Tibial nerve (tissue), 4 donors: ENCODE data around the gene TUBB4B. TPM values are rescaled to one million over a fixed set of nuclear protein-coding genes. Genes with fewer than 3 reads are reported as not detected.

Experiments used
- DNase-seq, 2 donors: peaks; one replicate each; pipeline ENCODE4 v3.0.0-alpha.2; 2019; ENCODE audit warnings: low spot score in 2 of 2
- H3K27ac ChIP-seq, 4 donors: fragments of 200-600 bp; sonication (generic) in 3 of 4; one replicate each; pipeline ENCODE4 v1.5.1; 2017 to 2019; ENCODE audit warnings: mild to moderate bottlenecking in 1 of 4
- H3K27me3 ChIP-seq, 2 donors: fragments of 200-600 bp; sonication (generic) in 1 of 2; one replicate each; pipeline versions ENCODE4 v1.5.1 to v1.6.0; 2017 to 2019
- H3K36me3 ChIP-seq, 3 donors: fragments of 200-600 bp; sonication (generic); one replicate each; pipeline ENCODE4 v1.5.1; 2018 to 2019
- H3K4me1 ChIP-seq, 4 donors: fragments of 200-600 bp; sonication (generic) in 3 of 4; one replicate each; pipeline ENCODE4 v1.5.1; 2017 to 2019
- H3K4me3 ChIP-seq, 4 donors: fragments of 200-600 bp; sonication (generic) in 3 of 4; one replicate each; pipeline ENCODE4 v1.5.1; 2017 to 2019; ENCODE audit warnings: mild to moderate bottlenecking in 1 of 4, moderate library complexity in 1 of 4
- H3K9me3 ChIP-seq, 4 donors: fragments of 200-600 bp; sonication (generic) in 3 of 4; one replicate each; pipeline ENCODE4 v1.5.1; 2017 to 2019
- EP300 ChIP-seq, 2 donors: sonication (generic); formaldehyde crosslinking; IDR thresholded peaks; one replicate each; pipeline ENCODE4 v1.6.1; 2017; ENCODE audit warnings: antibody characterized with exemption in 2 of 2, mild to moderate bottlenecking in 1 of 2
- POLR2A ChIP-seq, 2 donors: fragments of 450-650 bp; IDR thresholded peaks; one replicate each; pipeline ENCODE4 v1.6.1; 2017; ENCODE audit warnings: antibody characterized with exemption in 2 of 2, mild to moderate bottlenecking in 2 of 2, moderate library complexity in 2 of 2
- WGBS, 2 donors: methylation state at CpG; one replicate each; pipeline ENCODE4 v1.1.5; 2018; 5-methylcytosine and 5-hydroxymethylcytosine counted together
- total RNA-seq, 4 donors: library from RNA; depleted of rRNA; stranded (reverse); fragments of >200 nt; gene quantifications; one replicate each; pipeline ENCODE4 v1.1.0, GENCODE V29; 2016
- TF ChIP-seq, protein P1 (sequence below), 5 experiments: fragments of 200-600 bp in 3 of 5; fragments of 450-650 bp in 2 of 5; sonication (generic) in 3 of 5; IDR thresholded peaks; one replicate each; pipeline ENCODE4 v1.5.1; 2016 to 2019; ENCODE audit warnings: antibody characterized with exemption in 5 of 5, mild to moderate bottlenecking in 3 of 5, moderate library complexity in 2 of 5

TUBB4B gene
- total RNA-seq = 100 to 1,000 TPM; 102 to 190 (median 161) TPM

DNA sequence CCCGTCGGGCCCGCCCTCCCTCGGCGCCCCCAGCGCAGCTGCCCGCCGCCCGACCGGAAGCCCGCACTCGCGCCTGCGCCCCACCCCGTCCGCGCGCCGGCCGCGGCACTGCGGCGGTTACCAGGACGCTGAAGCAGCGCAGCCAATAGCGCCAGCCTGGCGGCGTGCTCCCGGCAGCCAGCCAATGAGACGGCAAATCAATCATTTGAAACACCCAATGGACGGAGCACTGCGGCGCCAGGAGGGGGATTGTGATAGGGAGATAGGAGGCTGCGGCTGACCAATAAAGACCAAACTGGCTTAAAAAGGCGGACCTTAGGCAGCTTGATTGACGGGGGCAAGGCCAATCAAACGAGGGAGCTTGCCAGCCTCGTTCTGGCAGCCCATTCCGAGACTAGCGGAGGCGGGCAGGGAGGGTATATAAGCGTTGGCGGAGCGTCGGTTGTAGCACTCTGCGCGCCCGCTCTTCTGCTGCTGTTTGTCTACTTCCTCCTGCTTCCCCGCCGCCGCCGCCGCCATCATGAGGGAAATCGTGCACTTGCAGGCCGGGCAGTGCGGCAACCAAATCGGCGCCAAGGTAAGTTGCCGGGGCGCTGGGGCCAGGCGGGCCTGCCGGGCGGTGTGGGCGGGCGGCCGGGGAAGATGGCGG is at the start of gene TUBB4B:
Gene TUBB4B (plus strand): TSS at position 447 of the 649 bp plus-strand sequence. CDS start 74 bp downstream, at position 521.
- H3K27ac ChIP-seq = peak within 1 kb of the TSS; percentile 63 to 97 (median 92)
- no peaks in the 10 kb centered on the region for H3K27me3 ChIP-seq
- DNase-seq = peak; percentile 98 to 99
- H3K4me3 ChIP-seq = peak within 1 kb of the TSS; percentile 48 to 90 (median 75)
- TF ChIP-seq EP300 (IDR thresholded peaks at IDR 0.05) = peak in 1 of 2 donors; percentile 100
- TF ChIP-seq, protein P1, sequence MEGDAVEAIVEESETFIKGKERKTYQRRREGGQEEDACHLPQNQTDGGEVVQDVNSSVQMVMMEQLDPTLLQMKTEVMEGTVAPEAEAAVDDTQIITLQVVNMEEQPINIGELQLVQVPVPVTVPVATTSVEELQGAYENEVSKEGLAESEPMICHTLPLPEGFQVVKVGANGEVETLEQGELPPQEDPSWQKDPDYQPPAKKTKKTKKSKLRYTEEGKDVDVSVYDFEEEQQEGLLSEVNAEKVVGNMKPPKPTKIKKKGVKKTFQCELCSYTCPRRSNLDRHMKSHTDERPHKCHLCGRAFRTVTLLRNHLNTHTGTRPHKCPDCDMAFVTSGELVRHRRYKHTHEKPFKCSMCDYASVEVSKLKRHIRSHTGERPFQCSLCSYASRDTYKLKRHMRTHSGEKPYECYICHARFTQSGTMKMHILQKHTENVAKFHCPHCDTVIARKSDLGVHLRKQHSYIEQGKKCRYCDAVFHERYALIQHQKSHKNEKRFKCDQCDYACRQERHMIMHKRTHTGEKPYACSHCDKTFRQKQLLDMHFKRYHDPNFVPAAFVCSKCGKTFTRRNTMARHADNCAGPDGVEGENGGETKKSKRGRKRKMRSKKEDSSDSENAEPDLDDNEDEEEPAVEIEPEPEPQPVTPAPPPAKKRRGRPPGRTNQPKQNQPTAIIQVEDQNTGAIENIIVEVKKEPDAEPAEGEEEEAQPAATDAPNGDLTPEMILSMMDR (IDR thresholded peaks at IDR 0.05) = peak in 2 of 5 experiments; percentile 8 to 61
- TF ChIP-seq POLR2A (IDR thresholded peaks at IDR 0.05) = peak; percentile 99 to 100
- H3K9me3 ChIP-seq = no peaks in the 10 kb centered on the region
- peaks cover 0 to 74% (median 33%) of the 10 kb centered on the region in 4 donors for H3K4me1 ChIP-seq
- peaks cover 0 to 20% (median 10%) of the 10 kb centered on the region in 3 donors for H3K36me3 ChIP-seq
- WGBS, 2 donors = 0 to 1% methylated on average over 15 to 53 of the region's 67 CpGs

DNA sequence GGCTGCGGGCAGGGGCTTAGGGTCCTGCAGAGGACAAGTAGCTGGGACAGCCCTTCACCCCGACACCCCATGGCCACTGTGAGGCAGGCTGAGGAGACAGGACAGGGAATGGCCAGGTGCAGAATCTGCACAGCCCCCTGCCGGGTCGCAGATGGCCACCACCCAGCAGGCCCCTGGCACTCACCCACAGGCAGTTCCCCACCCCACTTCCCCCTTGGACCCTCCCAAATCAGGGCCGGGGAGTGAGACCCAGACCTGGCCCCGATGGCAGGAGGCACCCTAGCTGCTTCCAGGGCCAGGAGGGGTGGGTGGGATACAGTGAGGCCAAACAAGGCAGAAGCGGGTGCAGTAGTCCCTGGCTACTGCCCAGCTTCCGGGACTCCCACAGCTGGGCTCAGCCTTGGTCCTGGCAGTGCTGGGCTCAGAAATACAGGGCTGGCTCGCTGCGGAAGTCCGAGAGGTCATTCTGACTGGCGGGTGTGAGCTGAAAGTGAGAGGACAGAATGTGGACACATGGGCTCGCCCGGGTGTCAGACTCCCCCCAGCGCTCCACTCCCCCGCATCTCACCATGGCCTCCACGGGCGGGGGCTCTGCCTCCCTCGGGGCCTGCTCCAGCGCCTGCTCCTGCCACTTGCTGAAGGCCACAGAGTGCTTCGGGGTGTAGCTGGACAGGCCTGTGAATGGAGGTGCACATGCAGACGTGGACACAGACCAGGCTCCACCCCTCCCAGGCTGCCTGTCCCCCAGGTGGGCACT is 49.2 kb upstream of the TUBB4B start:
- DNase-seq = no peak
- no peak overlapping the region for H3K27ac ChIP-seq
- TF ChIP-seq EP300 (IDR thresholded peaks at IDR 0.05) (no peak), POLR2A (IDR thresholded peaks at IDR 0.05) (no peak)
- TF ChIP-seq, protein P1 (IDR thresholded peaks at IDR 0.05) = no peak
- H3K36me3 ChIP-seq = peaks cover 0 to 32% (median 7%) of the 10 kb centered on the region in 3 donors
- H3K9me3 ChIP-seq = no peaks in the 10 kb centered on the region
- 76 to 80% methylated on average over 19 of the region's 22 CpGs for WGBS, 2 donors
- H3K4me3 ChIP-seq = no peak overlapping the region
- H3K27me3 ChIP-seq = no peaks in the 10 kb centered on the region
- H3K4me1 ChIP-seq = peaks cover 7 to 64% (median 26%) of the 10 kb centered on the region in 4 donors

DNA sequence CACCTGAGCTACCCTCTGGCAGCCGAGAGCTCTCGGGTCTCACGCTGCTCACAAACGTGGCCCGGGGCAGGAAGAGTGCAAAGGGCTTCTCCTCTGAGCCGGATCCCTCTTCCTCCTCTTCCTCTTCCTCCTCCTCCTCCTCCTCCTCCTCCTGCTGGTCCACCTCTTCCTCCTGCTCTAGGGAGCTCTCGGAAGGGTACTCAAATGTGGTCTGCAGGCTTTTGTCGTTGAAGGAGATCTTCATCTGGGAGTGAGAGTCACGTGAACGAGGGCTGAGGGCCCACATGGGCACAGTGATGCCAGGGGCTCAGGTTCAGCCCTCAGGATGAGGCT is 48.7 kb upstream of the TUBB4B start:
- TF ChIP-seq EP300 (IDR thresholded peaks at IDR 0.05) (no peak), POLR2A (IDR thresholded peaks at IDR 0.05) (no peak)
- TF ChIP-seq, protein P1 (IDR thresholded peaks at IDR 0.05) = no peak
- Histone ChIP-seq H3K27me3 (no peaks in the 10 kb centered on the region), H3K4me1 (peaks cover 7 to 64% (median 20%) of the 10 kb centered on the region in 4 donors), H3K9me3 (no peaks in the 10 kb centered on the region), H3K36me3 (peaks cover 0 to 27% (median 7%) of the 10 kb centered on the region in 3 donors), H3K4me3 (no peak overlapping the region), H3K27ac (no peak overlapping the region)
- no peak for DNase-seq
- 75 to 79% methylated on average over 10 of the region's 10 CpGs for WGBS, 2 donors

DNA sequence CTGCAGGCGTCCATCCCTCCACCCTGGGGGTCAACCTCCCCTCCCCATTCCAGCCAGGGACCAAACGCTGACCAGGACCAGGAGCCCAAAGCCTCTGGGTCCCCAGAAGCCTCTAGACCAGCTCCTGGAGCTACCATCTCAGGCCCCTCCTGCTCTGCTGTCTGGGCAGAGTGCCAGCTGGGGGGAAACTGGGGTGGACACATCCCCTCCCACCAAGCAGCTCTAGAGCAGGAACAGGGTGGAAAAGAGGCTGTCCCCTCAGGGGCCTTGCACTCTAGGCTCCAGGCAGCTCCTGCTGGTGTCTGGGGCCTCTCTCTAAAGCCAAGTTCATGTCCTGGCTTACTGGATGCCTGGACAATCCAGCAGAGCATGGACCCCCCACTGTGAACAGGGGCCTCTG is 48.2 kb upstream of the TUBB4B start:
- H3K27me3 ChIP-seq = no peaks in the 10 kb centered on the region
- no peak for TF ChIP-seq POLR2A (IDR thresholded peaks at IDR 0.05)
- TF ChIP-seq, protein P1 (IDR thresholded peaks at IDR 0.05) = no peak
- TF ChIP-seq EP300 (IDR thresholded peaks at IDR 0.05) = no peak
- H3K36me3 ChIP-seq = peaks cover 0 to 27% (median 7%) of the 10 kb centered on the region in 3 donors
- no peak for DNase-seq
- no peaks in the 10 kb centered on the region for H3K9me3 ChIP-seq
- peaks cover 7 to 64% (median 17%) of the 10 kb centered on the region in 4 donors for H3K4me1 ChIP-seq
- WGBS, 2 donors = 60 to 86% methylated on average over 1 to 2 of the region's 2 CpGs
- no peak overlapping the region for H3K27ac ChIP-seq
- no peak overlapping the region for H3K4me3 ChIP-seq

DNA sequence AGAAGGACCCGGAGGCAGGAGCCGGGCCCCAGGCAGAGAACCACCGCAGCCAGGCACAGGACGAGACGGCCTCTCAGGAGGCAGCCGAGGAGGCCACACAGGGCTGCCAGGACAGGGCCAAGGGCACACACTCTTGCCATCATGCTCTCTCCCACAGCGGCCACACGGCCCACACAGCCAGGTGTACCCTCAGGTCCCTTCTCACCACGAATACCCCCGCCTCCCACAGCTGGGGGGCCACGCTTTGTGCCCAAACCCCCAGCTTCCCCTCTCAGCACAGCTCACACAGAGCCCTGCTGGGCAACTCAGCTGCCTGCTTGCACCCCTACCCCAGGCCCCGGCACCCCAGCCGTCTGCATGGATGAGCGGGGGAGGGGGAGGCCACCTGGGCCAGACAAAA is 47.3 kb upstream of the TUBB4B start:
- Histone ChIP-seq H3K27ac (no peak overlapping the region), H3K36me3 (peaks cover 0 to 27% (median 7%) of the 10 kb centered on the region in 3 donors), H3K9me3 (no peaks in the 10 kb centered on the region), H3K4me3 (no peak overlapping the region), H3K27me3 (no peaks in the 10 kb centered on the region), H3K4me1 (peaks cover 7 to 72% (median 20%) of the 10 kb centered on the region in 4 donors)
- TF ChIP-seq EP300 (IDR thresholded peaks at IDR 0.05) = no peak
- TF ChIP-seq, protein P1 (IDR thresholded peaks at IDR 0.05) = no peak
- no peak for TF ChIP-seq POLR2A (IDR thresholded peaks at IDR 0.05)
- WGBS, 2 donors = 84 to 86% methylated on average over 11 to 13 of the region's 14 CpGs
- no peak for DNase-seq
